GM19351 (cell line): Measurements from ENCODE around the gene SERTAD4.

Experiments
- ATAC-seq: cut with Tn5 transposase; IDR thresholded peaks from one replicate; pipeline ENCODE4 v1.9.1; 2021; ENCODE audit warnings: mild to moderate bottlenecking, moderate library complexity; ENCODE audit not compliant: unreplicated experiment

SERTAD4 gene

GRCh38 chr1:210231846-210232510 lies 618 bp upstream of the SERTAD4 start:
- no peak for ATAC-seq

DNA sequence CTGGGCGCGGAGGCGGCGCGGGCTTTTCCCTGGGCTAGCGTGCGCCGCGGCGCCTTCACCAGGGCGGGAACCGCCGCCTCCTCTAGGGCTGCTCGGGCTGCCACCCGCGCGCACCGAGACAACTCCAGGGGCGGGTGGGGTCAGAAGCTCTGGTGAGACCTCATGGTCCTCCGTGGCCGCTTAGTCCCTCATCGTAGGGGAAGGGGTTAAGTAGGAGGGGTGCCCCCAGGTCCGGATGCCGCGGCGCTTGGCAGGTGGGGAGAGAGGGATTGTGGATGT lies 559 bp downstream of the SERTAD4 start:
- ATAC-seq, result no peak

DNA sequence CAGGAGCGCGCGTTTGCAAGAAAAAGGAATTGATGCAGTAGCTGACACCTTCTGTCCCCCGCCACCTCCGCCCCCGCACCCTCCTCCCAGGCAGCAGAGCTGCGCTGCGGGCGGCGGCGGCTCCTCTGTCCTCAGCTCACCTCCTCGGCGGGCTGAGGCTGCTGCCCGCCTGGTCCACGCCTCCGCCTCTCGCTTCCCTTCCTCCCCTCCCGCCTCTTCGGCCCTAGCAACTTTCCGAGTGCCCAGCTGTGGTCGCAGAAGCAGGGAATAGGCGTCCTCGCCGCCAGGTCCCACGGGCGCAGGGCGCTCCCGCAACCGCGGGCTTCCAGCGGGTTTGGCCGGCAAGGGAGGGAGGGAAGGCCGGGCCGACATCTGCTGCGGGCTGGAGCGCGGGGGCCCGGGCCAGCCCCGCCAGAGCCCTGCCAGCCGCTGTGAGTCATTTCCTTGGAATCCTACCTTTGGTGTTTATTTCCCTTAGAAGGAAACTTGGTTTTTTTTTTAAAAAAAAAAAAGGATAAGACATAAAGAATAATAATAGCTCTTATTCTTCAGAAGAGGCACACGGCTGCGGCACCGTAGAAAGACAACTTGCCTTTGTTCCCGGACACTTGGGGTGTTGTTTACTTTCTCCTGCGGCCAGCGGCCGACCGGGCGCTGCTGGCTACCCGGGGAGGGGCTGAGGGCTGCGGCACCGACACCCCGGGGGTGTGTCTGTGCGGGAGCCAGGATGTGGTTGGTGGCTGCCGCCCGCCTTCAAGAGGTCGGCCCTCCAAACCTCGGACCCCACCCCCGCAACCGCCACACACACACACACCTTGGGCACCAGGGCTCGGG lies 1.1 kb downstream of the SERTAD4 start:
- ATAC-seq, result no peak

DNA sequence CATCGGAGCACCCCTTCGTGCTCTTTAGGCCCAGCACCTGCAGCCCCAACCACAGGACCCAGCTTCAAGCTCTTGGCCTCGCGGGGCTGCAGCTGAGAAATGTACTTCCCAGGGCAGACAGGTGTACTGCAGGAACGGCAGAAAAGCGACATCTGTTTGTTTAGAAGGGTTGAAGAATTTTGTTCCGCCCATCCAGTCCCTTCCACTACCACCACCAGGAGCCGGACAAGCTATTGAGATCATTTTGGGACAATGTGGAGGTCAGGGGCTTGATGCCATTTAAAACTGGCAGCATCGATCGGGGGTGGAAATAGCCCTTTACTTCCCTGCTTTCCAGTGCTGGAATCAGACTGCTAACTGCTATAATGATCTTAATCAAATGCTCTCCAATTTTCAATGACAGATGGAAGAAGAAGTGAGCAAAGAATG lies 1.7 kb downstream of the SERTAD4 start:
- ATAC-seq, result no peak

DNA sequence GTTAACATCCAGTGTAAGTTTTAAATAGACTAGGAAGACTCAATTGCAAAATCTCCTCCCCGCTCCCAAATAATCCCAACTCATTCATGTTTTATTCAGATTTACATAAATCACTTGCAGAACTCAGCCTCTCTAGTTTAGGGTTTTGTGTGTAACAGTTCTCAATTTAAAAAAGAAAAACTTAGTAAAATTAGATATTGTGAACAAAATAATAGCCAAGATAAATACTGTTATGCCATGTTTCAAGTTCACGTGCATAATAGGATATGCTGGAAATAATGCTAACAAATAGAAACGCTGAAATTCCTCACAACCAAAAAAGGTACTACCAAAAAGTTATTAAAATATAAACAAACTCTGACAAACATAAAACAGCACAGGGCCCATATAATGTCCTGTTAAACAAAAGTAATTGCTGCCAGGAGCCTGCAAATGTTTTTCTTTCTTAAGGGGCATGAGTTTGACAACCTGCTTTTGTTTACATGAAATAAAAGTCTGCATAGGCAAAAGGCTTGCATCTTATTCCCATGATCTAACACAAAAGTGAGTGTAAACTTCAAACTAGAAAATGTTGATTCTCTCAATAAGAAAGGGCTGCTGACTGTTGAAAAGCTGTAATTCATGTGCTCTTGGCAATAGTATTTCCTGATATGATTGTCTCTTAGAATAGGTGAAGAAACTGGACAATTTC lies 2.9 kb downstream of the SERTAD4 start:
- no peak for ATAC-seq

GRCh38 chr1:210236386-210236839 lies 3.8 kb downstream of the SERTAD4 start:
- no peak for ATAC-seq

DNA sequence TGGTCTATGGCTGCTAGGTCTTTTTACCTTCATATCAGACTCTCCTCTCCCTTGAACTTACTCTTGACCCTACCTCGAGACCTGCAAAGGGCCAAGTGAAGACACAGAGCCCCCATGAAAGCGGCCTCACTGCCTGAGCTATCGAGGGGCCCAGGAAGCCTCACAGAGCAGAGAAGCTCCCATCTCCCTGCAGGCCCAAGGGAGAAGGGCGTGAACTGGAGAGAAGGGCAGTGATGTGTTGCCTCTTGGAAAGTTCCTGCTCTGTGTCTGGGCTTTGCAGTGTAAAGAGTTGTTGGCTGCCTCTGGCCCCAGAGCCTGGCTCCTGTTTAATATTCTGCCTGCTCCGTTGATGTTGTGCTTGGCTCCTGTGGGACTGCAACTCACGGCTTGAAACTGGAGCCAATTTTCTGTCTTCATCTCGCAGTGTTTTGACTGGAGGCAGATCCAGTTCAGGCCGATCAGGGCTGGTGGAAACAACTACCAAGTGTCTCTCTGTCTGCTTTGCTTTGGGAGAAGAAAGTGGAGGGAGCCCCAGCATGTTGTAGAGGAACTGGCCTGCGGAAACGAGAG lies 4.3 kb downstream of the SERTAD4 start:
- no peak for ATAC-seq

- ATAC-seq, result no peak
Measured at GRCh38 chr1:210237479-210237878, 4.9 kb downstream of the SERTAD4 start.

DNA sequence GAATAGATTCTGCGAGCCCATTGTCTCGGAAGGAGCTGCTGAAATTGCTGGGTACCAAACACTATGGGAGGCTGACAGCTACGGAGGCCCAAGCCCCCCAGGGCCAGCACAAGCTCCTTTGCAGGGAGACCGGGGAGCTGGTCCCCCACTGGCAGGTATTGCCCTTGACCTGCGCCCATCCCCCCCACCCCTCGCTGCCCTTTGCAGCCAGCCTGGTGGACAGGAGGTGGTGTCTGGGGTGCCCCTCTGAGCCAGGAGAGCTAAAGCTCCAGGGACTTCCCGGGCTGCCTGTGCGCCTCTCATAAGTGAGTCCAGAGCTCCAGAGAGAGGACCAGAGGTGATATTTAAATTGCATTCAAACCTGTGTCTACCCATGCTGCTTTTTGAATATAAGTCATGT lies 5.4 kb downstream of the SERTAD4 start:
- no peak for ATAC-seq

DNA sequence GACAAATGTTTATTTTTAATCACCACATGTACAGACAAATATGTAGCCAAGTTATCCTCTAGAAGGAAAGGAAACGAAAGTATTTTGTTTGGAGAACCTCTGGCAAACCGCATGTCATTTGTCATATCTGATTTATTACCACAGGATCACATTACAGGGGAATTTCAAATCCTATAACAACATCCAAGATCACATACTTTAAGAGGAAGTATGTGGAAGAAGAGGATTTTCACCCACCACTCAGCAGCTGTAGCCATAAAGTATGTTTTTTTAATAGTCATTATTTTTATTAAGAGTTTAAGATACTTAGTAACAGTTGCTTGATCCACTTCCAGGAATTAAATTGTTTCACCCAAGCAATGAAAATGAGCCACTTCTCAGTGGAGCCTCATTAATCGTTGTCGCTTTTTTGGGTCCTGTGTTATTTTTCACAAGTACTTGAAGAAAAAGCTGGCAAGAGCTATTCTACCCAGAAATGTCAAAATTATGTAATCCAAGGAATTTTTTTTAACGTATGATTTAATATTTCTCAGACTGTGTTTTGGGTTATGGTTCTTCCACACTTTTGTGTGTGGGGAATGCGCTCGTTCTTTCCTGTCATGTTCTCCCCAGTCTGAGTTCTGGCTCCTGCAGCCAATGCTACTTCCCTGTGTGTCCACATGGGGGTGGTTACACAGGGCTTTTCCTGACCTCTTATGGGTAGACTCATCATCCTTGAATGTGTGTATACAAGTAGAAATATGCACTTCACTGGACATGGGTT lies 6.9 kb downstream of the SERTAD4 start:
- ATAC-seq, result no peak

- ATAC-seq, result no peak
Measured at GRCh38 chr1:210241121-210241520, 8.5 kb downstream of the SERTAD4 start.

- ATAC-seq, result no peak
Measured at GRCh38 chr1:210244746-210245367, 12.3 kb downstream of the SERTAD4 start.

DNA sequence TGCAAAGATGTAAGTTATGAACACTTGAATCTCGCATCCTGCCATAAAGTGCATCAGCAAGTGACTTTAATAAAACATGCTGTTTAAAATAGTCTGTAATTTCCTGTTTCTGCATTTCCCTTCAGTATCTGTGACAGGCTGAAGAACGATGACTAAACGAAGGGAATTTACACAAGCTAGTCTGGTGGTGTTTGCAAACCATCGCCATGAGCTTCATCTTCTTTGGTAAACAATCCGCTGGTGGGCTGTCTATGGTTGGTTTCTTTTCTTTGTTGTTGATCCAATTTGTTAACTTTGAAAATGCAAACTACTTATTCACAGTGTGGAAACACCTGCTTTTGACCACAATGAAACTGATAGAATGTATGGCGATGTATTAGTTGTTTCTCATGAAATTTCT lies 13.9 kb downstream of the SERTAD4 start:
- peak; percentile 59 for ATAC-seq

DNA sequence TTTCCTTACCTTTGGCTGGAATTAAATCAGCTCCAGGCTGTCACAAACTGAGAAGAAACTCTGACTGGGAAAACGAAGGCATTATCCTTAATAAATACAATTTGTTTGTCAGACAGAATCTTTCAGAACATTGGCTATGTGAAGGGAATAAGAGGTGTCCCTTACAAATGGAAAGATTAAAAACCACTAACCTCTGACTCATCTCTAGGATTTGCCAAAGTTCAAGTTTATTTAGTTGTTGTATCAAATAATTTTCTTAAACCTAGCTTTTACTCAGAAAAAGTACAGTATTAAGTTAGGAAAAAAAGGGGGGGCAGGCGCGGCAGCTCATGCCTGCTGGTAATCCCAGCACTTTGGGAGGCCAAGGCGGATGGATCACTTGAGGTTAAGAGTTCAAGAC lies 15.7 kb downstream of the SERTAD4 start:
- no peak for ATAC-seq

GRCh38 chr1:210250665-210250997 lies 18.0 kb downstream of the SERTAD4 start:
- no peak for ATAC-seq

GRCh38 chr1:210250998-210251679 lies 18.5 kb downstream of the SERTAD4 start:
- ATAC-seq, result no peak

DNA sequence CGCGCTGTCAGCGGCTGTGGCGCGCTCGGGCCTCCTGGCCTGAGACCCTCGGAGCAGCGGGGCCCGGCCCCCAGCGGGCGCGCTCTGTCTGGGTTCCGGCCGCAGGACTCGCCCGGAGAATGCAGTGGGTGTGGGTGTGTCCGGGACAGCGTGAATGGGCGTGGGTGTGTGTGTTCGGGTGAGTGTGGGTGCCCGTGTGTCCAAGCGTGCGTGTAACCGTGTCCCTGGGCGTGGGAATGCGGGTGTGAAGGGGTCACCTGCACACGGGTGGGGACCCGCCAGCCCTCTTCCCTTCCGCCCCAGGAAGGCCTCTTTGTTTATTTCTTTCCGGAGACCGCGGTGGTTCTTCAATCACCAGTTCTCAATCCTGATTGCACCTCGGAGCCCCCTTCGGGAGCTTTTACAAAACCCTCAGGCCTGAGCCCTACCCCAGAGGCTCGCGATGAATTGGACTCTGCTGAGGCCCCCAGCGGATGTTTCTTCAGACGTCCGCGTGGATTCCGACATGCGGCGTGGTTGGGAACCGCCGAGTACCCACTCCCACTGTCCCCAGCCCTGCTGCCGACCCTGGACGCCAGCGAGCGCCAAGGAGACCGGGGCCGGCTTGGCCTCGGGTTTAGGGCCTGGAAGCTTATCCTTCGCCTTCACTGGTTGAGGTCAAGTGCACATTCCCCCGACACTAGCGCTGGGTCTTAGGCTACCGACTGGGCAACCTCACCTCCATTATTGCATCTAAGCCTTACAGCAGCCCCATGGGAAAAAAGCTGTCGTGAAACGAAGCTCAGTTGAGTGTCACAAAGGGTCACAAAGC lies 19.3 kb downstream of the SERTAD4 start:
- no peak for ATAC-seq

GRCh38 chr1:210252621-210253051 lies 20.0 kb downstream of the SERTAD4 start:
- no peak for ATAC-seq

GRCh38 chr1:210254298-210254697 lies 21.7 kb downstream of the SERTAD4 start:
- no peak for ATAC-seq
